ENCODE measurements around the gene DIRAS1. TPM values are rescaled to one million over a fixed set of nuclear protein-coding genes. Genes with fewer than 3 reads are reported as not detected.

The DIRAS1 gene
- total RNA-seq, 1 experiment from 2014 or later: 0.17 TPM

DNA sequence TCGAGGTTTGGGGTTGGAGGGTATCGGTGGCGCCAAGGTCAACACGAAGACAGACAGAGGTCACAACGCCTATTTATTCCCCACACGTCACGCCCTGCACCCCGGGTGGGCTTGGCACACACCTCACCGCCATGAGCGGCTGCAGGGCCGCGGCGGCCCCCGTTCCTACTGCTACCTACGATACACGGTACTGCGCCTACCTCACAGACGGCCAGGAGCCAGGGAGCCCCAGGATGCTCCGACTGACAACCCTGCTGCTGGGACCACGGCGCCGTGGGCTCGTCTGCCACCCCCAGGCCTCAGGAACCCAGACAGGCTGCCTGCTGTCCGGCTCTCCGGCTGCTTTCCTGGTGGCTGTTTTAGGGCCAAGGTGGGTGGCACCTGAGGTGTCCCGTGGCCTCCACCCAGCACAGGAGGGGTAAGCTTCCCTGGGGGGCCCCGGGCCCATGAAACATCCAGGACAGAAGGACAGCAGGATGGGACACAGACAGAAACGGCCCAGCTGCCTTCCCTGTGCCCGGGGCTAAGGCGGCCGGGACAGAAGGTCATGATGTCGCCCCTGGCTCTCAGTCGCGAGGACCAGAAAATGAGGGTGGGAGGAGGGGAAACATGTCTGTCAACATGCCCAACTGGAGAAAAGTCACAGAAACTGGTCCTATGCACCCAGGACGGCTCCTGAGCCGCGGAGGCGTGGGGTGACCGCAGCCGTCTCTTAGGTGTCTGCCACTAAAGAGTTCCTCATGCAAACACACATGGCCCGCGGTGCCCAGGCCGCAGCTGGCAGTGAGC lies 33.7 kb upstream of the DIRAS1 start:
- Mint-ChIP-seq H3K36me3 (ENCODE audit: insufficient read depth, unreplicated experiment) (peaks cover 31% of the 10 kb centered on the region), H3K4me1 (ENCODE audit: low read depth, unreplicated experiment) (no peaks in the 10 kb centered on the region), H3K27me3 (ENCODE audit: unreplicated experiment) (no peaks in the 10 kb centered on the region), H3K4me3 (ENCODE audit: low read depth, unreplicated experiment) (no peak overlapping the region), H3K9me3 (ENCODE audit: low read depth, unreplicated experiment) (no peaks in the 10 kb centered on the region), H3K27ac (ENCODE audit: unreplicated experiment) (no peak overlapping the region)
- DNase-seq: no peak
- TSS peak; percentile 40 for BruUV-seq (replicated peaks)
- intact Hi-C loops (cut with micrococcal nuclease; ENCODE audit: unreplicated experiment): no loop called here
- TF ChIP-seq, protein P1, sequence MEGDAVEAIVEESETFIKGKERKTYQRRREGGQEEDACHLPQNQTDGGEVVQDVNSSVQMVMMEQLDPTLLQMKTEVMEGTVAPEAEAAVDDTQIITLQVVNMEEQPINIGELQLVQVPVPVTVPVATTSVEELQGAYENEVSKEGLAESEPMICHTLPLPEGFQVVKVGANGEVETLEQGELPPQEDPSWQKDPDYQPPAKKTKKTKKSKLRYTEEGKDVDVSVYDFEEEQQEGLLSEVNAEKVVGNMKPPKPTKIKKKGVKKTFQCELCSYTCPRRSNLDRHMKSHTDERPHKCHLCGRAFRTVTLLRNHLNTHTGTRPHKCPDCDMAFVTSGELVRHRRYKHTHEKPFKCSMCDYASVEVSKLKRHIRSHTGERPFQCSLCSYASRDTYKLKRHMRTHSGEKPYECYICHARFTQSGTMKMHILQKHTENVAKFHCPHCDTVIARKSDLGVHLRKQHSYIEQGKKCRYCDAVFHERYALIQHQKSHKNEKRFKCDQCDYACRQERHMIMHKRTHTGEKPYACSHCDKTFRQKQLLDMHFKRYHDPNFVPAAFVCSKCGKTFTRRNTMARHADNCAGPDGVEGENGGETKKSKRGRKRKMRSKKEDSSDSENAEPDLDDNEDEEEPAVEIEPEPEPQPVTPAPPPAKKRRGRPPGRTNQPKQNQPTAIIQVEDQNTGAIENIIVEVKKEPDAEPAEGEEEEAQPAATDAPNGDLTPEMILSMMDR (IDR thresholded peaks at IDR 0.05; ENCODE audit: unreplicated experiment): no peak
- CTCF ChIA-PET: no interaction called here

- BruUV-seq (replicated peaks): no TSS peak
- Mint-ChIP-seq H3K9me3 (ENCODE audit: low read depth, unreplicated experiment) (no peaks in the 10 kb centered on the region), H3K27ac (ENCODE audit: unreplicated experiment) (no peak overlapping the region), H3K4me1 (ENCODE audit: low read depth, unreplicated experiment) (no peaks in the 10 kb centered on the region), H3K27me3 (ENCODE audit: unreplicated experiment) (no peaks in the 10 kb centered on the region), H3K4me3 (ENCODE audit: low read depth, unreplicated experiment) (no peak overlapping the region), H3K36me3 (ENCODE audit: insufficient read depth, unreplicated experiment) (peaks cover 19% of the 10 kb centered on the region)
- TF ChIP-seq, protein P1 (IDR thresholded peaks at IDR 0.05; ENCODE audit: unreplicated experiment): no peak
- intact Hi-C loops (cut with micrococcal nuclease; ENCODE audit: unreplicated experiment): no loop called here
- no peak for DNase-seq
- CTCF ChIA-PET: no interaction called here
These were observed 30.3 kb upstream of the DIRAS1 start for GRCh38 chr19:2751438-2751830.

- Mint-ChIP-seq H3K27ac (ENCODE audit: unreplicated experiment) (no peak overlapping the region), H3K36me3 (ENCODE audit: insufficient read depth, unreplicated experiment) (peaks cover 14% of the 10 kb centered on the region), H3K9me3 (ENCODE audit: low read depth, unreplicated experiment) (no peaks in the 10 kb centered on the region), H3K4me3 (ENCODE audit: low read depth, unreplicated experiment) (no peak overlapping the region), H3K4me1 (ENCODE audit: low read depth, unreplicated experiment) (no peaks in the 10 kb centered on the region), H3K27me3 (ENCODE audit: unreplicated experiment) (no peaks in the 10 kb centered on the region)
- intact Hi-C loops (cut with micrococcal nuclease; ENCODE audit: unreplicated experiment): no loop called here
- DNase-seq: no peak
- TF ChIP-seq, protein P1 (IDR thresholded peaks at IDR 0.05; ENCODE audit: unreplicated experiment): no peak
- CTCF ChIA-PET: interaction anchor here (3.2 kb wide), 1 partner anchor 103 kb away, joined by 17 read pairs; no protein-coding TSS in a partner anchor
- BruUV-seq (replicated peaks): no TSS peak
These were observed 29.8 kb upstream of the DIRAS1 start for GRCh38 chr19:2750808-2751437.

- CTCF ChIA-PET: interaction anchor here (3.2 kb wide), 1 partner anchor 99 kb away, joined by 17 read pairs; no protein-coding TSS in a partner anchor
- Mint-ChIP-seq H3K36me3 (ENCODE audit: insufficient read depth, unreplicated experiment) (no peaks in the 10 kb centered on the region), H3K27ac (ENCODE audit: unreplicated experiment) (no peak overlapping the region), H3K27me3 (ENCODE audit: unreplicated experiment) (peaks cover 30% of the 10 kb centered on the region), H3K4me3 (ENCODE audit: low read depth, unreplicated experiment) (no peak overlapping the region), H3K4me1 (ENCODE audit: low read depth, unreplicated experiment) (no peaks in the 10 kb centered on the region), H3K9me3 (ENCODE audit: low read depth, unreplicated experiment) (no peaks in the 10 kb centered on the region)
- DNase-seq: no peak
- TF ChIP-seq, protein P1 (IDR thresholded peaks at IDR 0.05; ENCODE audit: unreplicated experiment): no peak
- intact Hi-C loops (cut with micrococcal nuclease; ENCODE audit: unreplicated experiment): no loop called here
- BruUV-seq (replicated peaks): no TSS peak
These were observed 26.2 kb upstream of the DIRAS1 start for GRCh38 chr19:2747349-2747748.

All from Calu3 (cell line).